Embryonic facial prominence (tissue), 1 donor: ENCODE measurements around the gene SUN5.
"Not testable (repeated sequence)": the region's sequence is repeated elsewhere in the genome, so short reads cannot be mapped to it uniquely, and the experiment has no call there.

Source experiments
- DNase-seq: peaks from one replicate; pipeline ENCODE4 v3.0.0-alpha.2; 2016; ENCODE audit errors: extremely low spot score

The SUN5 gene

DNA sequence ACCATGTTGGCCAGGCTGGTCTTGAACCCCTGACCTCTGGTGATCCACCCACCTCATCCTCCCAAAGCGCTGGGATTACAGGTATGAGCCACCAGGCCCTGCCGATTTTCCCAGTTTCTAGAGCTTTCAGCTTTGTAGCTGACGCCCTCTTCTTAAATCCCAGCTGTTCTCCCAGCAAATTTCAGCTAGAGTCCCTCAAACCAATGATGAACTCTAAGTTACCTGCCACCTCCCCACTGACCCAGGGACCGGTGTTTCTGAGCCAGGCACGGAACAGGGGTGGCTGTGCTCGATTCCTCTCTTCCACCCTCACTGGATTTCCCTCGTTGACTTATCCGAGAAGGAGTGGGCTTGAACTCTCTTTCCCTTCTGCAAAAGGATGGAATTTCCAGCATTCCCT lies 39.1 kb downstream of the SUN5 start:
- DNase-seq: no peak

DNA sequence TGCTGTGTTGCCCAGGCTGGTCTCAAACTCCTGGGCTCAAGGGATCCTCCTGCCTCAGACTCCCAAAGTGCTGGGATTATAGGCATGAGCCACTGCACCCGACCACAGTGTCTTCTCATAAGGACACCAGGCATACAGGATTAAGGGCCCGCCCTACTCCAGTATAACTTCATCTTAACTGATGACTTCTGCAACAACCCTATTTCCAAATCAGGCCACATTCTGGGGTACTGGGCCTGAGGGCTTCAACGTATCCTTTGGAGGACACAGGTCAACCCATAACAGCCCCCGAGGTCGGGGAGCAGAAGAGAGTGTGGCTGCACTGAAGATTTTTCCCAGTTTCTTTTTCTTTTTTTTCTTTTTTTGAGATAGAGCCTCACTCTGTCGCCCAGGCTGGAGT lies 39.7 kb downstream of the SUN5 start:
- DNase-seq: no peak

DNA sequence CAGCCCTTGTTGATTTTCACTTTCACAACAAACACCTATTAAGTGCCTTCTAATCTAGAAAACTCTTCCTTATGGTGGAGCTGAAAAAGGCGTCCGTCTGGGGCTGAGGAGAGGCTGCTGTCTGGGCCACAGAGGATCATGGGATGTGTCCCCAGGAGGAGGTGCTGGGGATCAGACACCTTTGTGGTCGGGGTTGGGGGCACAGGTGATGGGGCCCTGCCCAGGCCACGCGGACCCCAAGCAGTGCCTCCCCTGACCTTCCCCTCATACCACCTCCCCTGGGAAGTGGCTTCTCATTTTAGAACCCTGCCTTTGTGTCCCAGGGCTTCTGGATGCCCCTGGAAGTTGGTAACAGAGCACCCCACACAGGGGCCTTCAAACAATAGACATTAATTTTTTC lies 41.1 kb downstream of the SUN5 start:
- DNase-seq: no peak

DNA sequence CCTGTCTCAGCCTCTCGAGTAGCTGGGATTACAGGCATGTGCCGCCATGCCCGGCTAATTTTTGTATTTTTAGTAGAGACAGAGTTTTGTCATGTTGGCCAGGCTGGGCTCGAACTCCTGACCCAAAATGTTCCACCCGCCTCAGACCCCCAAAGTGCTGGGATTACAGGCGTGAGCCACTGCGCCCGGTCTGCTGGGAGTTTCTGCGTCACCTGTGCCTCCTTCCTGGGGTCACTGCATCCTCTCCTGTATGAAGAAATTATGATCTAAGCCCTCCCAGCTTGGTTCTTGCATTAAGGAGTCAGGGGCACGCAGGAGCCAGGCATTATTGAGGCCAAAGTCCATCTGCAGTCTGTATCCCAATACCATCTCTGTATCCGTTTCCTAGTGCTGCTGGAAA lies 41.6 kb downstream of the SUN5 start:
- not testable (repeated sequence) for DNase-seq

DNA sequence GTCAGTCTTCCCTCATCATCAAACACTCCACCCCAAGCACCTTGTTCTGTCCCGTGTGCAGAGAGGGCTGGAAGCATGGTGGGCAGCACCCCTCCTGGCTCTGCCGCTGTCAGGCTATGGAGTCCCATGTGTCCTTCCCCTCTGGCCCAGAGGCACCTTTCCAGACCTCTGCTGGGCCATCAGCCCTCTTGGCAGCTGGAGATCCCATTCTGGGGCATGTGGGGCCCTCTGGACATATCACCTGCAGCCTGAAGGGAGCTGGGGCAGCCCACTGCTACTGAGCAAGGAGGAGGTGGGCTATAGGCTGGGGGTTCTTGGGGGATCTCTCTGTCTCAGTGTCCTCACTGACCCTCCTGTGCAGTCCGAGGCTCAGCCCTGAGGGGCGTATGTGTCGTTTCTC lies 42.2 kb downstream of the SUN5 start:
- no peak for DNase-seq

DNA sequence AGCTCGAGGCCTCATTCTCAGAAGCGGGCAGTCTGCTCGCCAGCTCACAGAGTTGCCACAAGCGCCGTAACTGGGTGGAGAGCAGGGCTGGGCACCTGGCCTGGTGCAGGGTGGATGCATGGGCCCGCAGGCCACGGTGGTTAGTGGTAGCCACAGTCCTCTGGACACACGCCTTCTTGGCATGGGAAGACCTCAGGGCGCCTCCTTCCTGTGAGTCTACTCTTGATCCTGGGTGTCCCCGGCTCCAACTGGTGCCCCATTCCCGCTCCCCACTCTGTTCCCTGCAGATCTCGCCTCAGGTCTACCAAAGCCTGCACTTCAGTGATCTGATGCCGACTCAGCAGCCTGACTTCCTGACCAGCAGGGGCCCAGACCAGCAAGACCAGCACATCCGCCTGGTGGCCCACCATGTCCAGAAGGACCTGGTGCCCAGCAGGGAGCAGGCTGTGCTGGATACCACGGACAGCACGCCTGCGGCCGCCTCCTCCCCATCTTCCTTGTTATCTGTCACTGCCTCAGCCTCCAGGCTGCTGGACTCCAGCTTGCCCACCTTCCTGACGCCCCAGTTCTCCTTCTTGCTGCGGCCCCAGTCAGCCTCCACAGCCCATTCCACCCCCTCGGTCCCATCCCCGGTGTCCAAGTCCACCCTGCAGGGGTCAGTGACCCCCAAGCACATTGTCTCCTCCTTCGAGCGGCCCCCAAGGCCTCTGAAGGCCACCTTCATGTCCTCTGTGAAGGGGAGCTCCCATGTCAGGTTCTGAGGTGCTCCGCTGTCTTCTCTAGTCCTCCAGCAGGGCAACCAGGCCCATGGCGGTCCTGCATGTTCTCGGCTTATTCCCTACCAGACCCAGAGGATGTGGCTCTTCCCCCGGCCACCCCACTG lies 43.1 kb downstream of the SUN5 start:
- no peak for DNase-seq

DNA sequence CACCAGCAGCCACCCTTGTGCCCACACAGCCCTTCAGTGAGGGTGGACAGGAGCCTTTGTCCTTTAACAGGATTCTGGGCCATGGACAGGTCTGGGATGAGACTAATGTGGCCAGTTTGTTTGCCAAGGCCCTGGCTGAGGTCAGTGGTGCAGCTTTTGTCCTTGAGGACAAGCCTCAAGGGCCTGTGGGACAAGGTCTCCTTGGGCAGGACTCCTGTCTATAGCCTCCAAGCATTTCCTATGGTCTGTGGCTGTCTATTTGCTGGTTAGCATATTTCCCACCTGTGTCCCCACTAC lies 44.1 kb downstream of the SUN5 start:
- DNase-seq: no peak

DNA sequence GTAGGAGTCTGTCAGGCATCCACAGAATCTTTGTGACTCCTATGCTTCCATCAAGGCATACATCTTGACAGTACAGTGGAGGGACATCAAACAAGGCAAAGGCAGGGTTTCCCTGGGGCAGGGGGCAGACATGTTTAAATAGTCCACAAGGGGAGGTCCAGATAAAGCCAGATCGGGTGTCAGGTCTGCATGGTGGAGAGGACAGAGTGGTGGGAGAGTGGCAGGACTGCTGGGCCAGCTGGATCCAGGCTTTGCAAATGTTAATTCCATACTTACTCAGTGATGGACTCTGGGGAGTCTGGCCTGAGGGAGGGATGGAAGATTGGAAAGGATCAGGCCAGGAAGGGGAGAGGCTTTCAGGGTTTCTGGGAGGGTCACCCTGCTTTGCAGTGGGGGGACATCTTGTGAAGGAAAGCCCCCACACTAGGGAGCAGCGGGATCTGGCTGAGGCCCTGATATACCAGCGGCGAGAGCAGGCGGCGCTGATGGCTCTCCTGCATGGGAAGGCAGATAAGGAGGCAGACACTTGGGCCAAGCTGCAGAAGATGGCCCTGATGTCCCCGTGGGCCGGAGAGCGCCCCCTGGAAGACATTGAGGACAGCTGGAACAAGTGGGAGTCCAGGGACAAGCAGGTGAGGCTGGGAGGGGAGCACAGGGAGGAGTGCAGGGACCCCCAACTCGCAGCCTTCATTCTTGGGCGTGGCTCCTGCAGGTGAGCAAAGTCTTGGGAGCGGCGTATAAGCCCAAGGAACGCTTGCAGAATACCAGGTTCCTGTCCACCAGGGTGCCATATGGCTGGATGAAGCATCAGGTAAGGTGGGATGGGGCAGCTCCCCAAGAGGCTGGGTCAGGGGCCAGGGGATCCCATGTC lies 44.6 kb downstream of the SUN5 start:
- no peak for DNase-seq

DNA sequence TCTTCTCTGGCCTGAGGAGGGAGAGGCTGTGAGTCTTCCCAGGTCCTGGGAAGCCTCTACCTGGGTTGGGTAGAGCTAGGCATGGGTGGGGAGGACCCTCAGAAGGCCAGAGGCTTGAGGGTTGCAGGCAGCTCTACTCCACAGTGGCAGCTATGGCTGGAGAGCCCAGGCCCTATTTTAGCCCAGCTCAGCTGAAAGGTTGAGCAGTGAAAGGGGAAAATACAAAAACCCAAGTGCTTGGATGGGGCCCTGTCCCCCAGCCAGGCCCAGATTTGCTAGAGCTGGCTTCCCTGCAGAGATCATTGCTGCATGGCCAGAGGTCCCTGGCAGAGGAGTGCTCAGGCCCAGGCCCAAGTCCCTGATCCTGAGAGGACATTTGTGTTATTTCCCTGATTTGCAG lies 45.7 kb downstream of the SUN5 start:
- no peak for DNase-seq

DNA sequence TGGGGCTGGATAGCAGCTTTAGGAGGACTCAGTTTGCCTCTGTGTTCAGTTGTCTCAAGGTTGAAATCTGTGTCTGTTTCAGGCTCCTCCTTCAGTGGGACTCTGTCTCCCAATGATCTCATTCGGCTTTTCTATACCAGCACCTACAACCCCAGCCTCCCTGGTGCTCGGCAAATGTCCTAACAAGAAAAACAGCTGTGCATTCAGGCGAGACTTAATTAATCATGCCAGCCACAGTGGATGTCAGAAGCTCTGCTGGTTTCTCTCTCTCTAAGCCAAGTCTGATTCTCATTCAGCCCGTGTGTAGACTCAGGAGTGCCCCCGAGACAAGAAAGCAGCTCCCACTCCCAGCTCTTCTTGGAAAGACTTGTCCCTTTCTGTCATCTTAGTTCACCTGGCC lies 46.8 kb downstream of the SUN5 start:
- DNase-seq: no peak

DNA sequence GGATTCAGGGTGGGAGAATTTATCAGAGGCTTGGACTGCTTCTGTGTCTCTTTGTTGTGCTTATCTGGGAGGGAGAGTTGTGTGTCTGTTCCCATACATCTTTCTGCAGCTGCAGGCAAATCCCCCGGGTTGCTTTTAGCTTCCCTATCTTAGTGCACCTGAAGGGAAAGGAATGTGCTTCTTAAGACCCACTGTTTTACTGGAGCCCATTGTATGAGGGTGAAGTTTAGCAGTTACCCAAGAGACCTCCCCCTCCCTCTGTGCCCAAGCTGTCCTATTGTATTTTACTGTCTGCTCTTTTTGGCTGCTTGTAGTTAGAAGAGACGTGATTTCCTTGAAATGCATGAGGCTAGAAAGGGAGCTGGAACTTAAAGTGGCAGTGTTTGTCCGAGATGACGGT lies 53.7 kb downstream of the SUN5 start:
- DNase-seq: not testable (repeated sequence)

DNA sequence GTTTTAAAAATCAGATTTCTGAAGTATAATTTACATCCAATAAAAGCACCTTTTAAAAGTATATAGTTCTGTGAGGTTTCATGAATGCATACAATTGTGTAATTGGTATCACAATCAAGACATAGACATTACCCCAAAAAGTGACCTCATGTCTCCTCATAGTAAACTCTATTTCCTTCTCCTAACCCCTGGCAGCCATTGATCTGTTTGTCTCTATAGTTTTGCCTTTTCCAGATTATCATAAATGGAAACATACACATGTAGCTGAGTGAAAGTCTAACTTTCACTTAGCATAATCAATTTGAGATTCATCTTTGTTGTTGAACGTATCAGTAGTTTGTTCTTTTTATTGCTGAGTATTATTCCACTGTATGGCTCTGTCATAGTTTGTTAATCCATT lies 57.6 kb downstream of the SUN5 start:
- DNase-seq: no peak

DNA sequence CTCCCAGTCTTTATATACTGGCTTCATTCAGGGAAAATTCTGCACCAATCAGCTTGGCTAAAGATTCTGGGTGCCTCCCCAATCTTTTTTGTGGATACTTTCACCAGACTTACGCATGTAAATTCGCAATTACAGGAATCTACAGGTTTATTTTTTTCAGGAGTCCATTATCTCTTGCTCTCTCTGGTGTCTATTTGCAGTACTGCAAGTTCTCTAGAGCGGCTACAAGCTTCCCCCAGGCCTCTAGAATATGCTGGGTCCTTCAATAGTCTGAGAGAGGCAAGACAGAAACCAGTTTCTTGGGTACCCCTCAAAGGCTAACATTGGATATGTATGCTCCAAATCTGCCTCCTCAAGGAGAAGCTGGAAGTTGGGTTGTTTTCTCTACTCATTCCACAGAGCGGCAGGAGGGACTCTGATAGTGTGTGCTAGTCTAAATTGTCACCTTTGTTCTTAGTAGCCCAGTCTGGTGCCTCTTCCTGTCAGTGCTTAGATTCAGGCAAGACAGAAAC lies 58.5 kb downstream of the SUN5 start:
- no peak for DNase-seq

DNA sequence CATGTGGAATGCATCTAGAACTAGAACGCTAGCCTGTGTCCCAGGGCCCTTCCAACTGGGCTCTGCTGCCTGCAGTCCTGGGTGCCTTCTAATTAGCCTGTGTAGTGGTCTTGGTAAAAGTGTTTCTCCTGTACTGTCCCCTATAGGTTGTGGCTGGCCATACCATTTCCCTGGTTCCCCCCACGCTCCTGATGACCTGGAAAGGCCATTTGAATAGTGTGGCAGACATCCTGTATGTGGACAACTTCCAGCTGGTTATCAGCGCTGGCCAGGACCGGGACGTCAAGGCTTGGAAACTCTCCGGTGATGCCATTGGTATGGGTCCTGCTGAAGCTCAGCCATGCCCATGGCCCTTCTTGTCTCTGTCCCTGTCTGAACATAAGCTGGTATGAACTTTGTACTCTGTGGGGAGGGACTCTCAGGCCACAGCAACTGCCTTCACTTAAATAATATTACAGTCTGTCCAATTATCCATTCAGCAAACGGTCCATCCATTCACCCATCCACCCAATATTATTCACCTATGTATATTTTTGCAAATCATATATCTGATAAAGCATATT lies 60.7 kb downstream of the SUN5 start:
- no peak for DNase-seq

DNA sequence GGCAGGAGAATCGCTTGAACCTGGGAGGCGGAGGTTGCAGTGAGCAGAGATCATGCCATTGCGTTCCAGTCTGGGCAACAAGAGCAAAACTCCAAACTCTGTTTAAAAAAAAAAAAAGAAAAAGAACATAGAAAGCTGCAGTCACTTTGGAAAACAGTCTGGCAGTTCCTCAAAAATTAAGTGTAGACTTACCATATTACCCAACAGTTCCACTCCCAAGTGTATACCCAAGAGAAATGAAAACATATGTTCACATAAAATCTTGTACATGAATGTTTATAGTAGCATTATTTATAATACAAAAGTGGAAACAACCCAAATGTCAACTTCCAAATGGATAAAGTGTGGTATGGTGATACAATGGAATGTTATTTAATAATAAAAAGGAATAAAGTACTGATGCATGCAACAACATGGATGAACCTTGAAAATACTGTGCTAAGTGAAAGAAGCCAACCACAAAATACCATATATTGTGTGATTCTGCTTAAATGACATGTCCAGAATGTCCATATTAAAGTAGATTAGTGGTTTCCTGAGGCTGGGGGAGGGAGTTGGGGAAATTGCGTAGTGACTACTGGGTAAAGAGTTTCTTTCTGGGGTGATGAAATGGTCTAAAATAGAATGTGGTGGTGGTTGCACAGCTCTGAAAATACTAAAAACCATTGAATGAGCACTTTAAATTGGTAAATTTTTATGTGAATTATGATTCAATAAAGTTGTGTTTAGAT lies 62.9 kb downstream of the SUN5 start:
- DNase-seq: no peak

DNA sequence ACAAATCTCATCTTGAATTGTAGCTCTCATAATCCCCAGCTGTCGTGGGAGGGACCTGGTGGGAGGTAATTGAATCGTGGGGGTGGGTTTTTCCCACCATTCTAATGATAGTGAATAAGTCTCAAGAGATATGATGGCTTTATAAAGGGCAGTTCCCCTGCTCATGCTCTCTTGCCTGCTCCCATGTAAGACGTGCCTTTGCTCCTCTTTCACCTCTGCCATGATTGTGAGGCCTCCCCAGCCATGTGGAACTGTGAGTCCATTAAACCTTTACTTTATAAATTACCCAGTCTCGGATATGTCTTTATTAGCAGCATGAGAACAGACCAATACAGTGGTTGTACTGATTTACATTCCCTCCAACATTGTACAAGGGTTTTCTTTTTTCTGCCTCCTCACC lies 69.7 kb downstream of the SUN5 start:
- no peak for DNase-seq
